GM10266 (cell line): ENCODE data around the gene WNT3A.

ENCODE experiments used
- DNase-seq: peaks from one replicate; pipeline ENCODE4 v3.0.0; 2012; ENCODE audit errors: extremely low spot score
- CTCF ChIP-seq: IDR thresholded peaks from 2 replicates; pipeline ENCODE4 v1.5.1; 2012; ENCODE audit warnings: mild to moderate bottlenecking, low read depth; ENCODE audit not compliant: control insufficient read depth, insufficient read depth; ENCODE audit errors: missing control alignments

The WNT3A gene

GRCh38 chr1:228031276-228031995 lies 24.6 kb downstream of the WNT3A start:
- DNase-seq, result no peak
- TF ChIP-seq CTCF, result no peak

GRCh38 chr1:228032041-228032440 lies 25.2 kb downstream of the WNT3A start:
- DNase-seq, result no peak
- TF ChIP-seq CTCF, result no peak

- DNase-seq, result no peak
- no peak for TF ChIP-seq CTCF
Measured at GRCh38 chr1:228033376-228033775, 26.6 kb downstream of the WNT3A start.

- TF ChIP-seq CTCF, result no peak
- no peak for DNase-seq
Measured at GRCh38 chr1:228034954-228035837, 28.4 kb downstream of the WNT3A start.

- no peak for TF ChIP-seq CTCF
- DNase-seq, result no peak
Measured at GRCh38 chr1:228035844-228036243, 29.0 kb downstream of the WNT3A start.

- TF ChIP-seq CTCF, result no peak
- no peak for DNase-seq
Measured at GRCh38 chr1:228036701-228037231, 30.0 kb downstream of the WNT3A start.
